22Rv1 (cell line): ENCODE measurements around the gene OPHN1.

Source experiments
- ZFX ChIP-seq: fragments of 450-650 bp; IDR thresholded peaks from 2 replicates; pipeline ENCODE4 v1.6.1; 2017; ENCODE audit warnings: antibody characterized with exemption, borderline replicate concordance
- TF ChIP-seq, protein P1 (sequence below): fragments of 450-650 bp; IDR thresholded peaks from 2 replicates; pipeline ENCODE4 v1.5.1; 2017; ENCODE audit warnings: mild to moderate bottlenecking

DNA sequence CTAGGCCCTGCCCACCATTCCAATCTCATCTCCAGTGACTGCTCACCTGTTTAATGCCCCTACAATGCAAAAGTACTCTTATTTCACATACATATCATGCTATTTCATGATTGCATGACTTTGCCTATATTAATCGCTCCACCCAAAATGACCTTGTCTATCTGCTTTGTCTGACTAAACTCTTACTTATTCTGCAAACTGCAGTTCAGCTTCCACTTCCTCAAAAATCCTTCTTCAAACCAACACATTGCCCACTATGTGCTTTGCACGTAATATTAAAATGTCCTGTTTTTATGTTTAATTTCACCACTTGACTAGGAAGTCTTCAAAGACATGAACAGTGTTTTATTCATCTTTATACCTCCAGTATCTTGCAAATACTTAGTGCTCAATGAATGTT, 229.6 kb downstream of the OPHN1 start:
- TF ChIP-seq, protein P1, sequence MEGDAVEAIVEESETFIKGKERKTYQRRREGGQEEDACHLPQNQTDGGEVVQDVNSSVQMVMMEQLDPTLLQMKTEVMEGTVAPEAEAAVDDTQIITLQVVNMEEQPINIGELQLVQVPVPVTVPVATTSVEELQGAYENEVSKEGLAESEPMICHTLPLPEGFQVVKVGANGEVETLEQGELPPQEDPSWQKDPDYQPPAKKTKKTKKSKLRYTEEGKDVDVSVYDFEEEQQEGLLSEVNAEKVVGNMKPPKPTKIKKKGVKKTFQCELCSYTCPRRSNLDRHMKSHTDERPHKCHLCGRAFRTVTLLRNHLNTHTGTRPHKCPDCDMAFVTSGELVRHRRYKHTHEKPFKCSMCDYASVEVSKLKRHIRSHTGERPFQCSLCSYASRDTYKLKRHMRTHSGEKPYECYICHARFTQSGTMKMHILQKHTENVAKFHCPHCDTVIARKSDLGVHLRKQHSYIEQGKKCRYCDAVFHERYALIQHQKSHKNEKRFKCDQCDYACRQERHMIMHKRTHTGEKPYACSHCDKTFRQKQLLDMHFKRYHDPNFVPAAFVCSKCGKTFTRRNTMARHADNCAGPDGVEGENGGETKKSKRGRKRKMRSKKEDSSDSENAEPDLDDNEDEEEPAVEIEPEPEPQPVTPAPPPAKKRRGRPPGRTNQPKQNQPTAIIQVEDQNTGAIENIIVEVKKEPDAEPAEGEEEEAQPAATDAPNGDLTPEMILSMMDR = no peak
- no peak for TF ChIP-seq ZFX
